ENCODE results near the gene RPS3.

GRCh38 chr11:75435571-75435925 lies 36.2 kb downstream of the RPS3 start:
- TF ChIP-seq CTCF (IDR thresholded peaks at IDR 0.05 in 4 of 5, conservative IDR thresholded peaks at IDR 0.05 in 1 of 5) (no peak), POLR2A (IDR thresholded peaks at IDR 0.05) (no peak)
